Measurements from ENCODE around the gene GPR137B.

The GPR137B gene

DNA sequence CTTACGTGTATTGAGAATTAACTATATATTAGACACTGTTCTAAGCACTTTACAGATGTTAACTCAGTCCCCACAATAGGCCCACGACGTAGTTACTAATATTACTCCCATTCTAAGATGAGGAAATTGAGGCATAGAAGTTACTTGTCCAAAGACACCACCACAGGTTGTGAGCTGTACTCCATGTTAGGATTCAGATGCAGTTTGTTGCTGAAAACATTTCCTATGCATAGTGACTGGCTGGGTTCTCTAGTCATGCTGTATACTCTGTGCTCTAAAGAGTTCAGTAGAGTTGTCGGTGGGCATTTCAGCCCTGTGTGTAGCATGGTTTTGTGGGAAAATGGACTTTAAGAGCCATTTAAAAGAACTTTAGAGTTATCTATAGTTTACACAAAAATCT is 65.2 kb downstream of the GPR137B start:
- TF ChIP-seq, protein P1, sequence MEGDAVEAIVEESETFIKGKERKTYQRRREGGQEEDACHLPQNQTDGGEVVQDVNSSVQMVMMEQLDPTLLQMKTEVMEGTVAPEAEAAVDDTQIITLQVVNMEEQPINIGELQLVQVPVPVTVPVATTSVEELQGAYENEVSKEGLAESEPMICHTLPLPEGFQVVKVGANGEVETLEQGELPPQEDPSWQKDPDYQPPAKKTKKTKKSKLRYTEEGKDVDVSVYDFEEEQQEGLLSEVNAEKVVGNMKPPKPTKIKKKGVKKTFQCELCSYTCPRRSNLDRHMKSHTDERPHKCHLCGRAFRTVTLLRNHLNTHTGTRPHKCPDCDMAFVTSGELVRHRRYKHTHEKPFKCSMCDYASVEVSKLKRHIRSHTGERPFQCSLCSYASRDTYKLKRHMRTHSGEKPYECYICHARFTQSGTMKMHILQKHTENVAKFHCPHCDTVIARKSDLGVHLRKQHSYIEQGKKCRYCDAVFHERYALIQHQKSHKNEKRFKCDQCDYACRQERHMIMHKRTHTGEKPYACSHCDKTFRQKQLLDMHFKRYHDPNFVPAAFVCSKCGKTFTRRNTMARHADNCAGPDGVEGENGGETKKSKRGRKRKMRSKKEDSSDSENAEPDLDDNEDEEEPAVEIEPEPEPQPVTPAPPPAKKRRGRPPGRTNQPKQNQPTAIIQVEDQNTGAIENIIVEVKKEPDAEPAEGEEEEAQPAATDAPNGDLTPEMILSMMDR (IDR thresholded peaks at IDR 0.05; ENCODE audit: low read depth, low read length), result no peak
- no peak for DNase-seq (ENCODE audit: low read depth, low spot score)
- no peak overlapping the region for H3K4me3 ChIP-seq (ENCODE audit: low read depth, low read length)
- in situ Hi-C loops (cut with HindIII; ENCODE audit: low sequenced_read_pairs), result no loop called here

DNA sequence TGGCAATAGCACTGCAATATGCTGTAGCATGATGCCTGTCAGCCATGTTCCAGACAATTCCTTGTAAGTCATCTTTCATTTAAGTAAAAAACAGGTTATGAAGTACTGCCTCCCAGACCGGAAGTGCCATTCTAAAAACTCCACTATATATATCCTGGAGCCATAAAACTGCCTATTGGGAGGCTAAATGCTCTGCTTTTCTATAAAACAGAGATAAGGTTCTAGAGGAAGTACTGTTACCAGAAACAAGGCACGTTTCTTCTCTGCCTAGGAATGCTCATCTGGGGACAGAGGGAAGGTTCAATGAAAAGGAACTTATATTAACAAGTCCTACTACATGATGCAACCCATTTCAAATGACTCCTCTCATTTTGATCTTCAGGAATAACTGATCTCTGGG is 66.8 kb downstream of the GPR137B start:
- no peak overlapping the region for H3K4me3 ChIP-seq (ENCODE audit: low read depth, low read length)
- in situ Hi-C loops (cut with HindIII; ENCODE audit: low sequenced_read_pairs), result no loop called here
- TF ChIP-seq, protein P1 (IDR thresholded peaks at IDR 0.05; ENCODE audit: low read depth, low read length), result no peak
- DNase-seq (ENCODE audit: low read depth, low spot score), result no peak

DNA sequence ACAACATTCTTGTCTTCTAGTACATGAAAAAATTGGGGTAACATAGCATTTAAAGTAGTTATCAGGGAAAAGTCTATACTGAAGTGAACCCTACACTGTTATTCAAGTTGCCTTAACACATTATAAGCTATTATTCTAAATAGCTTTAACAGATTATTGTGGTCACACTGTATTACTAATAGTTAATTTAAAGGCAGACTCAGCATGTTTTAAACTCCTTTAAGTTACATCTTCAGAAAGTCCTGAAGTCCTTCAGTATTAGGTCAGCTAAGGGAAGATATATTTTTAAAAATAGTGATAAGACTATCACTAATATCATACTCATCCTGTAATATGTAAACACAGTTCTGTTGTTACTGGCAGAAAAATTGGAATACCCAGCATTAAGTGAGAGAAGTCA is 67.4 kb downstream of the GPR137B start:
- no peak overlapping the region for H3K4me3 ChIP-seq (ENCODE audit: low read depth, low read length)
- no peak for DNase-seq (ENCODE audit: low read depth, low spot score)
- TF ChIP-seq, protein P1 (IDR thresholded peaks at IDR 0.05; ENCODE audit: low read depth, low read length), result no peak
- in situ Hi-C loops (cut with HindIII; ENCODE audit: low sequenced_read_pairs), result no loop called here

DNA sequence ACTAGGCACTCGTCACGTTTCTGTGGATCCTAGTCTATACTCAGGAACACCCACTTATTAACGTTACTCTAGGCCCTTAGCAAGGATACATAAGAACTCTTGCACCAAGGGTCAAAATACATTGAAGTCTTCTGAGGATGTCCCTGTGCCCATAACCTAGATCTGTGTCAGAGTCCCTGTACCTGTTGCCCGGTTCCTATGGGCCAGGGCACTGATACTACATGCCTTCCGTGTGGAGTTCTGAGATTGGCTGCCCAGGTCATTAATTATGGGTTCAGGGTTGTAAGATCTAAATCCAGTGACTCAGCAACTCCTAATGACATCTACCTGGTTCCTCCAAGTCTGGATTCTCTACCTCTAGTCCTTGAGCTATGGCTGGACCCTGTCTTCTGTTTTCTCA is 69.5 kb downstream of the GPR137B start:
- H3K4me3 ChIP-seq (ENCODE audit: low read depth, low read length), result no peak overlapping the region
- DNase-seq (ENCODE audit: low read depth, low spot score), result no peak
- TF ChIP-seq, protein P1 (IDR thresholded peaks at IDR 0.05; ENCODE audit: low read depth, low read length), result no peak
- in situ Hi-C loops (cut with HindIII; ENCODE audit: low sequenced_read_pairs), result no loop called here

DNA sequence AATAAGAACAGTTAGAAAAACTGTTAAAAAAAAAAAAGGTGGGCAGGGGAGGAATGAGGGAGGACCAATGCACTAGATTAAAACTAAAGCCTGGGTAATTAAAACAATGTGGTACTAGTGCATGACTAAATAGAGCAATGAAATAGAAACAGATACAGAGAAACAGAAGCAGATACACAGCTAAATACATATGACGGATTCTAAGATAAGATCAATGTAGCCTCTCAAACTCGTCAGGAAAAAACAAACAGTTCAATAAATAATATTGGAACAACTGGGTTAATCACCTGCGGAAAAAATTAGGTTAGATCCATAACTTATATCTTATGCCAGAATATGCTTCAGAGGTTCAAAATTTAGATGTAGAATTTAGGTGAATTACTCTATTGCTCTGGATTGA is 71.2 kb downstream of the GPR137B start:
- no peak for DNase-seq (ENCODE audit: low read depth, low spot score)
- H3K4me3 ChIP-seq (ENCODE audit: low read depth, low read length), result no peak overlapping the region
- TF ChIP-seq, protein P1 (IDR thresholded peaks at IDR 0.05; ENCODE audit: low read depth, low read length), result no peak
- in situ Hi-C loops (cut with HindIII; ENCODE audit: low sequenced_read_pairs), result no loop called here

DNA sequence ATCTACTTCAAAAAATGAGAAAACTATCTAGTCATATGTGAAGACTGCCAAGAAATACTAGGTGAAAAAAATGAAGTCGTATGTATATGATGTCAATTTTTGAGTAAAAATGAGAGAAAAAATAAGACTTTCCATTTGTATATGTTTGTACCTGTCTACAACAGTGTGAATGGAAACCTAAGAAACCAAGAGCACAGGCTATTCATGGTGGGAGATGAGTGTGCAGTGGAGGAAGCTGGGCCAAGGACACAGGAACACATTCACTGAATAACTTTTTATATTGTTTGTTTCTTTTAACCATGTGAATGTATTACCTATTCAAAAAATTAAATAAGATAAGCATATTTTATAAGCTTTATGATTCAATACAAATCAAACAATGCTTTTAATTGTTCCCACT is 72.4 kb downstream of the GPR137B start:
- no peak overlapping the region for H3K4me3 ChIP-seq (ENCODE audit: low read depth, low read length)
- in situ Hi-C loops (cut with HindIII; ENCODE audit: low sequenced_read_pairs), result no loop called here
- DNase-seq (ENCODE audit: low read depth, low spot score), result no peak
- TF ChIP-seq, protein P1 (IDR thresholded peaks at IDR 0.05; ENCODE audit: low read depth, low read length), result no peak

DNA sequence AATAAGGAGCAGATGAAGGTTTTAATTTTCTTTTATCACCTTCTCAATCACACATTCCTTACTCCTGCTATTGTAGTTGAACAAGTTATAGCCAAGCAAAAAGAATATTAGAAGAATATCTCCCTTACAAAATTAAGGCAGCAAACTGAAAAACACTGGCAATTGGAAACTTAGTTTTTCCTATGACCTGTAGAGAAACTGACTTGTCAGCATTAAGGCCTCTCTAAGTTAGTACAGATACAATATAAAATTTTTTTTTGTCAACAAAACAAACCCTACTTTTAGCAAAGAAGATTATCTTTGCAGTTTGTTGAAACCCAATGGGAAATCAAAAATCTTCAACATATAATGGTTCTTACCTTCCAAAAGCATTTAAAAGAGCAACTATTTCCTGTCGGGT is 78.1 kb downstream of the GPR137B start:
- in situ Hi-C loops (cut with HindIII; ENCODE audit: low sequenced_read_pairs), result no loop called here
- H3K4me3 ChIP-seq (ENCODE audit: low read depth, low read length), result no peak overlapping the region
- TF ChIP-seq, protein P1 (IDR thresholded peaks at IDR 0.05; ENCODE audit: low read depth, low read length), result no peak
- no peak for DNase-seq (ENCODE audit: low read depth, low spot score)
